COLO829 (cell line): ENCODE results near the gene CYB5R4.
"Not testable (repeated sequence)": the region's sequence is repeated elsewhere in the genome, so short reads cannot be mapped to it uniquely, and the experiment has no call there.

ENCODE experiments used
- DNase-seq: peaks from one replicate; pipeline ENCODE4 v3.0.0; 2012; ENCODE audit warnings: low spot score

Gene CYB5R4

GRCh38 chr6:83862776-83863471 lies 3.4 kb downstream of the CYB5R4 start:
- DNase-seq: no peak

- no peak for DNase-seq
Observed at GRCh38 chr6:83867043-83867442, 7.6 kb downstream of the CYB5R4 start.

GRCh38 chr6:83867527-83868161 lies 8.2 kb downstream of the CYB5R4 start:
- no peak for DNase-seq

GRCh38 chr6:83868639-83869038 lies 9.2 kb downstream of the CYB5R4 start:
- no peak for DNase-seq

GRCh38 chr6:83870649-83871048 lies 11.2 kb downstream of the CYB5R4 start:
- no peak for DNase-seq

- peak; percentile 58 for DNase-seq
Observed at GRCh38 chr6:83872386-83873118, 13.1 kb downstream of the CYB5R4 start.

GRCh38 chr6:83873869-83874268 lies 14.4 kb downstream of the CYB5R4 start:
- no peak for DNase-seq

GRCh38 chr6:83875843-83876242 lies 16.4 kb downstream of the CYB5R4 start:
- no peak for DNase-seq

GRCh38 chr6:83878902-83879644 lies 19.6 kb downstream of the CYB5R4 start:
- DNase-seq: no peak

- no peak for DNase-seq
Observed at GRCh38 chr6:83879746-83880145, 20.3 kb downstream of the CYB5R4 start.

- no peak for DNase-seq
Observed at GRCh38 chr6:83883240-83883639, 23.8 kb downstream of the CYB5R4 start.

GRCh38 chr6:83884523-83884922 lies 25.0 kb downstream of the CYB5R4 start:
- DNase-seq: peak; percentile 59

- DNase-seq: no peak
Observed at GRCh38 chr6:83885984-83886383, 26.5 kb downstream of the CYB5R4 start.

- no peak for DNase-seq
Observed at GRCh38 chr6:83889621-83890020, 30.1 kb downstream of the CYB5R4 start.

- DNase-seq: no peak
Observed at GRCh38 chr6:83890520-83890919, 31.0 kb downstream of the CYB5R4 start.

- no peak for DNase-seq
Observed at GRCh38 chr6:83891586-83891985, 32.1 kb downstream of the CYB5R4 start.

GRCh38 chr6:83893024-83893423 lies 33.5 kb downstream of the CYB5R4 start:
- DNase-seq: no peak

- not testable (repeated sequence) for DNase-seq
Observed at GRCh38 chr6:83897094-83897493, 37.6 kb downstream of the CYB5R4 start.

- no peak for DNase-seq
Observed at GRCh38 chr6:83901624-83902023, 42.1 kb downstream of the CYB5R4 start.

GRCh38 chr6:83904395-83904794 lies 44.9 kb downstream of the CYB5R4 start:
- no peak for DNase-seq

- DNase-seq: no peak
Observed at GRCh38 chr6:83905648-83906047, 46.2 kb downstream of the CYB5R4 start.

- DNase-seq: not testable (repeated sequence)
Observed at GRCh38 chr6:83907623-83908390, 48.3 kb downstream of the CYB5R4 start.
